Lower leg skin (tissue), 3 donors: ENCODE measurements around the gene C3orf18.

ENCODE experiments used
- CTCF ChIP-seq, 3 donors: fragments of 450-650 bp; IDR thresholded peaks; one replicate each; pipeline ENCODE4 v1.5.1; 2016; ENCODE audit warnings: antibody characterized with exemption in 3 of 3, mild to moderate bottlenecking in 3 of 3, moderate library complexity in 2 of 3
- POLR2A ChIP-seq, 2 donors: fragments of 450-650 bp; IDR thresholded peaks; one replicate each; pipeline ENCODE4 v1.6.1; 2016 to 2017; ENCODE audit warnings: antibody characterized with exemption in 2 of 2, mild to moderate bottlenecking in 1 of 2, moderate library complexity in 1 of 2

- TF ChIP-seq CTCF (IDR thresholded peaks at IDR 0.05) (no peak), POLR2A (IDR thresholded peaks at IDR 0.05) (no peak)
Observed at GRCh38 chr3:50603261-50604109, 35.9 kb upstream of the C3orf18 start.
